ENCODE data around the gene LIAS.
A peak's percentile ranks its signal among the peaks of the same experiment; 100 is the strongest.

DNA sequence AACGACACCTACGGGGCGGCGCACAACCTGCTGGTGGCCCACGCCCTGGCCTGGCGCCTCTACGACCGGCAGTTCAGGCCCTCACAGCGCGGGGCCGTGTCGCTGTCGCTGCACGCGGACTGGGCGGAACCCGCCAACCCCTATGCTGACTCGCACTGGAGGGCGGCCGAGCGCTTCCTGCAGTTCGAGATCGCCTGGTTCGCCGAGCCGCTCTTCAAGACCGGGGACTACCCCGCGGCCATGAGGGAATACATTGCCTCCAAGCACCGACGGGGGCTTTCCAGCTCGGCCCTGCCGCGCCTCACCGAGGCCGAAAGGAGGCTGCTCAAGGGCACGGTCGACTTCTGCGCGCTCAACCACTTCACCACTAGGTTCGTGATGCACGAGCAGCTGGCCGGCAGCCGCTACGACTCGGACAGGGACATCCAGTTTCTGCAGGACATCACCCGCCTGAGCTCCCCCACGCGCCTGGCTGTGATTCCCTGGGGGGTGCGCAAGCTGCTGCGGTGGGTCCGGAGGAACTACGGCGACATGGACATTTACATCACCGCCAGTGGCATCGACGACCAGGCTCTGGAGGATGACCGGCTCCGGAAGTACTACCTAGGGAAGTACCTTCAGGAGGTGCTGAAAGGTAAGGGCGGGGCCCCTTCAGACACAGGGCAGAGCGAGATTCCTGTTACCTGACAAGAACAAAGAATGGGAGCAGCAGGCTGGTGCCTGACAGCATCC is 11.8 kb upstream of the LIAS start:
- TF ChIP-seq POLR2AphosphoS5 (IDR thresholded peaks at IDR 0.05) = peak; percentile 40 to 55 (median 45)
- TF ChIP-seq, protein P1, sequence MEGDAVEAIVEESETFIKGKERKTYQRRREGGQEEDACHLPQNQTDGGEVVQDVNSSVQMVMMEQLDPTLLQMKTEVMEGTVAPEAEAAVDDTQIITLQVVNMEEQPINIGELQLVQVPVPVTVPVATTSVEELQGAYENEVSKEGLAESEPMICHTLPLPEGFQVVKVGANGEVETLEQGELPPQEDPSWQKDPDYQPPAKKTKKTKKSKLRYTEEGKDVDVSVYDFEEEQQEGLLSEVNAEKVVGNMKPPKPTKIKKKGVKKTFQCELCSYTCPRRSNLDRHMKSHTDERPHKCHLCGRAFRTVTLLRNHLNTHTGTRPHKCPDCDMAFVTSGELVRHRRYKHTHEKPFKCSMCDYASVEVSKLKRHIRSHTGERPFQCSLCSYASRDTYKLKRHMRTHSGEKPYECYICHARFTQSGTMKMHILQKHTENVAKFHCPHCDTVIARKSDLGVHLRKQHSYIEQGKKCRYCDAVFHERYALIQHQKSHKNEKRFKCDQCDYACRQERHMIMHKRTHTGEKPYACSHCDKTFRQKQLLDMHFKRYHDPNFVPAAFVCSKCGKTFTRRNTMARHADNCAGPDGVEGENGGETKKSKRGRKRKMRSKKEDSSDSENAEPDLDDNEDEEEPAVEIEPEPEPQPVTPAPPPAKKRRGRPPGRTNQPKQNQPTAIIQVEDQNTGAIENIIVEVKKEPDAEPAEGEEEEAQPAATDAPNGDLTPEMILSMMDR (IDR thresholded peaks at IDR 0.05) = peak; percentile 4 to 66 (median 29)

Data from transverse colon (tissue), 4 donors.